CD4-positive, alpha-beta T cell treated with Interferon gamma for 1 hour (primary cell): ENCODE results near the gene YAP1.

ENCODE experiments used
- DNase-seq: peaks from one replicate; pipeline ENCODE4 v3.0.0-alpha.2; 2020

Gene YAP1

DNA sequence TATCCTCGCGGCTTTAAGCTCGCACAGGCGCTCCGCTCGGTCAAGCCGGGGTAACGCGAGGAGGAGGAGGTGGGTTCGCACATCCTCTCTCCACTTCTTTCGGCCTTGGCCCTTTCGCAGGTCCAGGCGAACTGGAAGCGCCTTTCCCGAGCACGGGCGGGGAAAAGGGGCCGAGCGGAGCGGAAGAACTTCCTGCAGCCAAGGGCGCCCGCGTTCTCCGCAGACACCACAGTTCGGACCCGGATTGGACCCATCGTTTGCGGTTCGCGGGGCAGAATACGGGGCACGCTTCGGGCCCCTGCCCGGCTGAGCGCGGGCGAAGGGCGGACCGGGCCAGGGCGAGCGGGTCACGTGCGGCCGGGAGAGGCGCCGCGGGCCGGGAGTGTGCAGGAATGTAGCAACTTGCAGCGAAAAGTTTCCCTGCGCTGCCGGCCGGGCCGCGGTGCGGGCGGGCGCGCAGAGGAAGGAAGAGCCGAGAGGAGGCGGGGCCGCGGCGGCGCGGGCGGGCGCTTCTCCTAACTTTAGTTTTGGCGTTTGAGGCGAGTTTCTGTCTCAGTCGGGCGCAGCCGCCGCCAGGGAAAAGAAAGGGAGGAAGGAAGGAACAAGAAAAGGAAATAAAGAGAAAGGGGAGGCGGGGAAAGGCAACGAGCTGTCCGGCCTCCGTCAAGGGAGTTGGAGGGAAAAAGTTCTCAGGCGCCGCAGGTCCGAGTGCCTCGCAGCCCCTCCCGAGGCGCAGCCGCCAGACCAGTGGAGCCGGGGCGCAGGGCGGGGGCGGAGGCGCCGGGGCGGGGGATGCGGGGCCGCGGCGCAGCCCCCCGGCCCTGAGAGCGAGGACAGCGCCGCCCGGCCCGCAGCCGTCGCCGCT lies at the start of gene YAP1:
Gene YAP1, plus strand, starts transcription at position 552 of the 865 bp plus-strand sequence. CDS start 402 bp downstream, outside the sequence.
- DNase-seq: peak; percentile 52

DNA sequence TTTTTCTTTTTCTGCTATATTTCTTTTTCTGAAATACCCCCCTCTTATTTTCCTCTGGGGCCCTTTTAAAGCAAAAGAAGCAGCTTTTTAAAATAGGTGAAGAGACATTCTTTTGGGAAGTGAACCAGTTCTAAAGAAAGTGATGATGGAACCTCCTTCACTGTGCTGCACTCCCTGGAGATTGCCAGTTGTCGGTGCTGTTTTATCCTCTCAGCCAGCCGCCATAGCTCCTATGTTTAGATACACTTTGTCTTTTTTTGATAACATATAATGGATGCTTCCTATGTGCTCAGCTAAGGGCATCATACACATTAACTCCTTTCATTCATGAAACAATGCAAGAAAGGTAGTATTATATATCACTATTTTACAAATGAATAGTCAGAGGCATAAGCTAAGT lies 49.0 kb upstream of the YAP1 start:
- DNase-seq: no peak

DNA sequence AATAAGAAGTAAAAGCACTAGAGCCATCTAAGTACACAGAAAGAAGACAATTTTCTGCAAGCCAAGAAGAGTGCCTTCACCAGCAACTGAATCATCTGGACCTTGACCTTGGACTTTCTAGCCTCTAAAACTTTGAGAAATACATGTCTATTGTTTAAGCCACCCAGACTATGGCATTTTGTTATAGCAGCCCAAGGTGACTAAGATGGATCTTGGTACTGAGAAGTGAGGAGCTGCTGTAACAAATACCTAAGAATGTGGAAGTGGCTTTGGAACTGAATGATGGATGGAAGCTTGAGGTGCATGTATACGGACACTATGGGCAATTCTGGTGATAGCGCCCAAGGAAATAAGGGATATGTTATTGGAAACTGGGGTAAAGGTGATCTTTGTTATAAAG lies 48.1 kb upstream of the YAP1 start:
- no peak for DNase-seq

DNA sequence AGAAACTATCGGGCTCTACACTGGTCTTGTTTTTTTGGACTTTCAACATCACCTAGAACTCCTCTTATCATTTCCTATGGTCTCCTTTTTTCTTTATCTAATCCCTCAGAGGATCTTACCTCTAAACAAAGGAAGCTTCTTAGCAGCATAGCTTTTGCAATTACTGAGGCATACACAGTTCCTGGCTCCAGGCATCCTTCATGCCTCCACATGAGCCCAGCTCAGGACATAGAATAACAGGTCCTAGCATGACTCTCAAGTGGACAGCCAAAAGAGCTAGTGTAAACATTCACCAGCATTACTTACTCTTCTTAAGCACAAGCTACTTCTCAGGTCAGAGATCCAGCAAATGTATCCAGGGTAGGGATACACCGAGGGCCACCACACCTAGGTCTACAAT lies 45.9 kb upstream of the YAP1 start:
- no peak for DNase-seq

DNA sequence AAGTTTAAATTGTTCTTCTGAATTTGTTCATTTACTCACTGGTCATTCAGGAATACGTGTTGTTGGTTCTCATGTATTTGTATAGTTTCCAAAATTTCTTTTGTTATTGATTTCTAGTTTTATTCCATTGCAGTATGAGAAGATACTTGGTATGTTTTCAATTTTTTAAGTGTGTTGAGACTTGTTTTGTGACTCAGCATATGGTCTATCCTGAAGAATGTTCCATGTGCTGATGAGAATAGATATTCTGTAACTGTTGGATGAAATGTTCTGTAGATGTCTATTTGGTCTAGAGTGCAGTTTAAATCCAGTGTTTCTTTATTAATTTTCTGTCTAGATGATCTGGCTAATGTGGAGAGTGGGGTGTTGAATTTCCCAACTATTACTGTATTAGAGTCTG lies 39.5 kb upstream of the YAP1 start:
- DNase-seq: no peak

DNA sequence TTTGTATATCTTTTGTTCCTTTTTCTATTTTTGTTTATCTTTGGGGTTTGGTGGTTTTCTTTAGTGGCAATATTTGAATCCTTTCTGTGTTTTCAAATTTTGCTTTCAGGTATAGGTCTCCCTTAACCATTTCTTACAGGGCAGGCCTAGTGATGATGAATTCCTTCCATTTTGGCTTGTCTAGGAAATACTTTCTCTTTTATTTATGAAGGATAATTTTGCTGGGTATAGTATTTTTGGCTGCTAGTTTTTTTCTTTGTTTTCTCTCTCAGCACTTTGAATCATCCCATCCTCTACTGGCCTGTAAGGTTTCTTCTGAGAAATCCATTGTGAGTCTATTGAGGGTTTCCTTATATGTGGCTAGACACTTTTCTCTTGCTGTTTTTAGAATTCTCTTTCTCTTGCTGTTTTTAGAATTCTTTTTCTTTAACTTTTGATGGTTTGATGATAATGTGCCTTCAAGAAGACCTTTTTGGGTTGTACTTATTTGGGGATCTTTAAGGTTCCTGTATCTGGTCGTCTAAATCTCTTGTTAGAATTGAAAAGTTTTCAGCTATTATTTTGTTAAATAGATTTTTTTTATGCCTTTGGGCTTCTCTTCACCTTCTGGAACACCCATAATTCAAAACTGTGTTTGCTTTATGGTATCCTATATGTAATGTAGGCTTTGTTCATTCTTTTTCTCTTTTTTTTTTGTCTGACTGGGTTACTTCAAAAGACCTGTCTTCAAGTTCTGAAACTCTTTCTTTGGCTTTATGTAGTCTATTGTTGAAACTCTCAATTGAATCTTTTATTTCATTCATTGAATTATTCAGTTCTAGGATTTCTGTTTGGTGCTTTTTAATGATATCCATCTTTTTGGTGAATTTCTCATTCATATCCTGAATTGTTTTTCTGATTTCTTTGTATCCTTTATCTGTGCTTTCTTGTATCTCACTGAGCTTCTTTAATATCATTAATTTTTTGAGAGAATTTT lies 38.5 kb upstream of the YAP1 start:
- DNase-seq: no peak

DNA sequence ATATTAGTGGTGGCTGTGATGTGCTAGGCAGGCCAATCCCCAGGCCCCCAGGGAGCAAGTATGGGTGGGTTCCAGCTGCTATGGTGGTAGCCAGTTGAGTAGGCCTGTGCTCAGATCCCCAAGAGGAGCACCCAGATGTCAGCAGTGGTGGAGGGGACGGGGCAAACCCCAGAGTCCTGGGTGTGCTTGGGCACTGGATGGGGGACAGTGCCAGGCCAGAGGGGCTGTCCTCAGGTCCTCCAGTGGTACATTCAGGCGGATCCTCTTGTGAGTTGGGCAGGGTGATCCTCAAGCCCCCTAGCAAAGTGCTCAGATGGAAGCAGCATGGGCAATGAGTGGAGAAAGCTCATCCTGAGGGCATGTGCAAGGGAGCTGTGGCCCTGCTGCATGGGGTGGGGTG lies 37.0 kb upstream of the YAP1 start:
- no peak for DNase-seq

DNA sequence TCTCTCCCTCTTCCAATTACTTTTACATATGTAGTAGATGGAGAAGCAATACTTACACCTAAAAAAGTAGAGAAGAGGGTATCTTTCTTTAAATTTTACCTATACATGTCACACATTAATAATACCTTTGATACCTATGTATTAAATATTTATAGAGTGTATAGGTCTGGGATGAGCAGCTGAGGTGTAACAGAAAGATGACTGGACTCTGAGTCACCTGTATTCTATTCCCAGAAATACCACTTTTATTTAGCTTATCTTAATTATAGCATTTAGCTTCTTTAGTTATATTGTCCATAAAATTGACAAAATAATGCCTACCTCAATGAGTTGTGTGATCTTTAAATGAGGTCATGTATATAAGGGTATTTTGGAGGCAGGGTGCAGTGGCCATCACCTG lies 30.6 kb upstream of the YAP1 start:
- no peak for DNase-seq

DNA sequence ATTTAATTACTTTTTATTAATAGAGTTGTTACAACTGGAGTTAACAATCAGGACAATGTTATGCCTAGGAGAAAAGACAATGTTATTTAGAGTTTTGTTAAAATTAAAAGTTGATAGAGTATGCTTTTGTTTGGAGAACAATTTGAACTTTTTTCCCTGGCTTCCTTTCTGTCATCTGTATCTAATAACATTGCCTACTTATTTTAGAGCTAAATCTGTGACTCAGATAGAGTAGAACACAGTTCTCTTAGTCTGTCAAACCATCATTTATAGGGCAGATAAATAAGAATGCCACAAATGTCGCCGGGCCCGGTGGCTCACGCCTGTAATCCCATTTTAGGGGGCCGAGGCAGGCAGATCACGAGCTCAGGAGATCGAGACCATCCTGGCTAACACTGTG lies 28.9 kb upstream of the YAP1 start:
- DNase-seq: no peak

DNA sequence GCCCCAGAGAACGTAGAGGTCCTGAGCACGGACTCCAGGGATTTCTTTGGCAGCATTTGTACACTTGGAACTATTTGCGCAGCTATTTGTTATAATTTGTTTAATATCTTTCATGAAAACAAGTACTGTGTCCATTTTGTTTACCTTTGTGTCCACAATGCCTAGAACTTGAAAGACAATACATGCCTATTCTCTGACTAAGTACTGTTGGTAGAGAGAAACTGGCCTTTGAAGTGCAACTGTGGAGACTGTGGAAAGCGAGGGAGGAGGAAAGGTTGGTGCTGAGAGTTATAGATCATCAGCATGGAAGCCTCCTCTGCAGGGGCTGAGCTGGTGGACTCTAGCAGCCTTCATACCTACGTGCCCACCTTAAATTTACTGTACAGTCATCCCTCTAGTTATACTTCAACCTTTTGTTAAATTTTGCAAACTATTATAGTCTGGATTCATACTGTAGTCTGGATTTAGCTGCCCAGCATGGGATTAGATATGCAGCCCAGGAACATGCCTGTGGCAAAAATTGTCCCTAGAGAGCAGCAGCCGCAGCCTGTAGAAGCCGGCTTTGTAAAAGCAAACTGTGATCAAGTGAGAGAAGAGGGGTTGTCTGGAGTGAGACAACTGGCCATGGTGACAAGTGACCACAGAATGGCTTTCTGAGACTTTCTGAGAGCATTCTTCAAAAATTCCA lies 24.2 kb upstream of the YAP1 start:
- DNase-seq: no peak

DNA sequence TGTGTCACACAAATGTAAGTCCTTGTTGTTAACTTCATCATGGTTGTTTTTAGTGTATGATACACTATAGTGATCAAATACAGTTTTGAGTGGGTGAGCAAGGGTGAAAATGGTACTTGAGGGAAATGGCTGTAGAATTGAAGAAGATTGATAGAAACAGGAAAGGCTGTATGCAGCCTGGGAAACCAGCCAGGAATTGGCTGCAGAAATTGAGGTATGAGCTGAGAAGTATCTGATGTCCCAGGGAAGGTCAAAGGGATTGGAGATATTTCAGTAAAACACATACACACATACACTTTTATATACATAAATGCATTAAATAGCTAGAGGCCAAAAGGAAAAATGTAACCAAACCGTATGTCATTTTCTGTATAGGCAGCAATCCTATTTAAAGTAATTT lies 13.1 kb upstream of the YAP1 start:
- no peak for DNase-seq

DNA sequence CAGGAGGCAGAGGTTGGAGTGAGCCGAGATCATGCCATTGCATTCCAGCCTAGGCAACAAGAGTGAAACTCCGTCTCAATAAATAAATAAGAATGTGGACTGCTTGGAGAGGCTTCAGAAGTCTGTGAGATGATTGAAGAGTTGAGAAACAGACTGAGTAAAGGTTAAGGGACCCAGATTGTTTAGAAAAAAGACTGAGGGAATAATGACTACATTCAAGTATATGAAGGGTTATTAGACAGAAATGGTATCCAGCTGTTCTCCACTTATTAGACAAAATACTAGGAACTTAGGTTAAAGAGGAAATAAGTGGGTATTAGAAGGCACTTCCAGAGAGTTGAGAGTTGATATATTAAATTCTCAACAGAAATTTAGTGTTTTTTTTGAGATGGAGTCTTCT lies 10.5 kb upstream of the YAP1 start:
- DNase-seq: no peak

DNA sequence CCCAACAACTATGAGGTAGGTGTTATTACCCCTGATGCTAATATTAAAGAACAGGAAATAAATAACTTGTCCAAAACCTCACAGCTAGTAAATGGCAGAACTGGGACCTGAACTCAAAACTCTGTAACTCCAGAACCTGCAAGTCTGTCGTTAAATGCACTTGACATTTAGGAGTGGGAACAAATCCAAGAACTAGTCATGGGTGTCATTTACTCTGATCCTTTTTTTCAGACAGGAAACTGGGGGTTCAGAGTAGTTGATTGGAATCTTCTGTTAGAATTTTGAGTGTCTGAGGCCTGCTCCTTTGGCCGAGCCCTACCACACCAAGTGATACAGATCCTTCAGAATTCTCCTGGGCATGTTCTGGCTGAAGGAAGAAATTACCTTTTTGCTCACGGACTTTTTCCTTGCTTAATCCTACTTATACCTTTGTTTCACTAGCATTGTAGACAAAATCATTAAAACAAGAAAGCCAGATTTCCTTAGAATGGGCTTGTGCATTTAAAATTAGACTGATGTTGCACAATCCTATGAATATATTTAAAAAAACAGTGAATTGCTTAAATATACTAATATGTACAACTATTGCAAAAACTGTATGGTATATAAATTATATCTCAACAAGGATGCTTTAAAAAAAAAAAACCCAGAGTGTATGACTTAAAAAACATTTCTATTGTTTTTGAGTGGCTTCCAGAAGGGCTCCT lies 1.4 kb upstream of the YAP1 start:
- DNase-seq: no peak

DNA sequence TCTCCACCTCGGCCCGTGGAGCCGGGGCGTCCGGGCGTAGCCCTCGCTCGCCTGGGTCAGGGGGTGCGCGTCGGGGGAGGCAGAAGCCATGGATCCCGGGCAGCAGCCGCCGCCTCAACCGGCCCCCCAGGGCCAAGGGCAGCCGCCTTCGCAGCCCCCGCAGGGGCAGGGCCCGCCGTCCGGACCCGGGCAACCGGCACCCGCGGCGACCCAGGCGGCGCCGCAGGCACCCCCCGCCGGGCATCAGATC lies 439 bp downstream of the YAP1 start:
- DNase-seq: no peak

DNA sequence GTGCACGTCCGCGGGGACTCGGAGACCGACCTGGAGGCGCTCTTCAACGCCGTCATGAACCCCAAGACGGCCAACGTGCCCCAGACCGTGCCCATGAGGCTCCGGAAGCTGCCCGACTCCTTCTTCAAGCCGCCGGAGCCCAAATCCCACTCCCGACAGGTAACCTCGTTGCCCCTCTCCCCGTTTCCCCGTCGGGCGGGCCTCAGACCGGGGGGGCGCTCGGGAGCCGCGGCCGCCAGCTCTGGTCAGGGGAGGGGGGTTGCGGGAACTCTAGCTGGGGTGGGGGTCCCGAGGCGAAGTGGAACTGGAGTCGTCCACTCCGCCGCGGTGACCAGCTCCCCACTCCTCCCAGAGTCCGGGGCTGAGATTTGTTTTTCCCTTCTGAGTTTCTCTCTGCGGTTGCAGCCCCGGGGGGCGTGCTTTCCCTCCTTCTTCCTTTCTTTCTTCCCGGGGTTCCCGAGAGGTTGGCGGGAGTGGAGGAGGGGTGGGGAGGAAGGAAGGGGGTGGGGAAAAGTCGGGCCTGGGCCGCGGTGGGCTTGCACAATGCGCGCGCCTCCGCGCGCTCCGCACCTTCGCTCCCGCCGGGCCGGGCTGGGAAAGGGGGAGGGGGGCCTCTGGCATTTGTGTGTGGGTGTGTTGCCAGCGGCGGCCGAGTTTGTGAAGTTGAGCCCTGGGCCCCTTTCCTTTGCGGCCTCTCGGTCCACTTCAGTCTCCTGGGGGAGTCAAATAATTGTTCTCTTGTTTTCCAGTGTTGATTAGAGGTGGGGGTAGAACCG lies 952 bp downstream of the YAP1 start:
- DNase-seq: no peak

DNA sequence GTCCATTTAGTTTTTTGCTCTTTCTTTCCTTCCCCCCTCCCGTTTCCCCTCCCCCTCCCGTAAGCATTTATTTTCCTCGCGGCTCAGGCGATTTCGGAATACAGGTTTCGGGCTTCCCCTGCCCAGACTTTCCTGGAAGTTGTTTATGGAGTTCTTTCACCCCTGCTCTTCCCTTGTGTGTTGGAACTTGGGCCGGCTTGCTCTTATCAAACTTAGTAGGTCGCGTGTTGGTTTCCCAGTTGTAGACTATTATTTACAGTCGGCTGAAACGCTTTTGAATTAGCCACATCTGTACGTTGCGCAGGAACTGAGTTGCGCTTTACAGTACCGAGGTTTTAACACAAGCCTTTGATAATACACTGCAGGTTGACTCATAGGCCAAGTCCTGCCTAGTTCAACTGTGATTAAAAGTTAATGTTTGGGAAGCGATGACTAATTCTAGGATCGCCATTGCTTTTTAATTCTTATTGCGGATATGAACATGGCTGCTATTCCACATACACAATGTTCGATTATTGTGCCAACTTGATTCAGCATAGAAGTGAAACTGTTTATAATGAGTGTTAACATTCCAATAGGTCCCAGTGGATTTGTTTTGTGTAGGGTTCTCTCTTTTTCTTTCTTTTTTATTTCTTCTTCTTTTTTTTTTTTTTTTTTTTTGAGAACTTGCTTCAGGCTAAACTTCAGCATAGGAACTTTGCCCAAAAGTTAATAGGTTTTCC lies 1.7 kb downstream of the YAP1 start:
- no peak for DNase-seq

DNA sequence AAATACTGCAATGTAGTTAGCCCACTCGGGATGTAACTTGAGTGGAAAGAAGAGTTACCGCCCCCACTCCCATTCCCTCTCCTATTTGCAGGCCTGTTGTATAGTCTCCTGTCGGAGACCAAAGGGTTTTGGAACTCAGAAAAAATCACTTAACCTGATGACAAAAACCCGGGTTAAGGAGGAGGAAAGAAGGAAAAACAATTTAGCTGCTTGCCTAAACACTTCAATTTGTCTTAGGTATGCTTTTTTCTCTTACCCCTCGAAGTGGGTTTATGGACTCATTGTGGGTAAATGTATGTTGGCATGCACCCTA lies 2.2 kb downstream of the YAP1 start:
- no peak for DNase-seq

DNA sequence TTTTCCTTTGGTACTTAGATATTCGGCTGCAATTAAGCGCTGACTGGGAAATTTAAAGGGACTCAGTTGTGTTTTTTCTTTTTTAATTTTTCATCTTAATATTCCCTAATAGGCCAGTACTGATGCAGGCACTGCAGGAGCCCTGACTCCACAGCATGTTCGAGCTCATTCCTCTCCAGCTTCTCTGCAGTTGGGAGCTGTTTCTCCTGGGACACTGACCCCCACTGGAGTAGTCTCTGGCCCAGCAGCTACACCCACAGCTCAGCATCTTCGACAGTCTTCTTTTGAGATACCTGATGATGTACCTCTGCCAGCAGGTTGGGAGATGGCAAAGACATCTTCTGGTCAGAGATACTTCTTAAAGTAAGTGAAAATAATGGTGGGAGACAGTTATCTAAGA lies 3.8 kb downstream of the YAP1 start:
- DNase-seq: no peak

DNA sequence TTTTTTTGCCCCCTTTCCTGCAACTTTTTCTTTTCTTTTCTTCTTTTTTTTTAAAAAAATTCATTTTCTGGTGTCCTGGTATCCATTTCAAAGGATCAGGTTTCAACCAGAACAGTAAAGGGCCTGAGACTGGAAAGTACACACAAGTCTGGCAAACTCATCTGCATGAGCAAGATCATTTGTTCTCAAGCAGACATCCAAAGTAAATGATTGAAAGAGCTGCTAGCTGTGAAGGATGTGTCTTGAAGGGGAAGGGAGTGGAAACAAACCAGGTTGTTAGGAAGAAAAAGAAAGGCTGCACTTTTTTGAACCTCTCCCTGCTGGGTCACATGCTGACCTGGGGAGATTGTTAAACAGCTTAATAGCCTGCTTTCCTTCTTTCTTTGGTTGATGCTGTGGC lies 5.3 kb downstream of the YAP1 start:
- no peak for DNase-seq

DNA sequence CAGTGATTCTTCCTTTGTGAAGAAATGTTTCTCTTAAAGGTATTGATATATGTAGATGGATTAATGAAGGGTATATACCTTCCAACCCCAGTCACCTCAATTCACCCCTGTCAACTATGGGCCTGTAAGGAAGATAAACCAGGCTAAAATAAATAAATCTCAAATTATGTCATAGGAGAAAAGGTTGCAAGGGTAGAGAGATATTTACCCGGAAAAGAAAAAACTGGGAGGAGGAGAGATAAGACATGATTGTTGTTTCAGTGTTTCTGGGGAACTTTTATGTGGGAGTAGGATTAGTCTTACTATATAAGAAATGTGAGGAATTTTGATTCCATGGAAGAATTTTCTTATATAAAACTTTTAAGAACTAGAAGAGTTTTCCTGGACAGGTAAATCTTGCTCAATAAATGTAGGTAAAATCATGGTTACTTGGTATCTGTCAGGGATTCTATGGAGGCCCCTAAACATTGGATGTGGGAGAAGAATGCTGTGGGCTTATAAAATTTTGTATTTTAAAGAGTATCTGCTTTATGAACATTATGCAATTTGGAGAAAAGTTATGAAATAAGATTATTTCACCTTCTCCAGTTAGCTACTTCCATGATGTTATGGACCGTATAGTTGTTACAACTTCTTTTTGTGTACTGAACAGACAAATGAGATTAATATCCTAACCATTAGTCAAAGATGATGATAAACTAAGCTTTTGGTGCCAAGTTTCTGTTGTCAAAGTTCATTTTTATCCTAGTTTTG lies 6.4 kb downstream of the YAP1 start:
- no peak for DNase-seq
